Medulla oblongata (tissue), 1 donor: ENCODE measurements around the gene EIF4G3.
"Not testable (repeated sequence)": the region's sequence is repeated elsewhere in the genome, so short reads cannot be mapped to it uniquely, and the experiment has no call there.

Source experiments
- DNase-seq: peaks from one replicate; pipeline ENCODE4 v3.0.0-alpha.2; 2015; ENCODE audit errors: extremely low spot score

The EIF4G3 gene

DNA sequence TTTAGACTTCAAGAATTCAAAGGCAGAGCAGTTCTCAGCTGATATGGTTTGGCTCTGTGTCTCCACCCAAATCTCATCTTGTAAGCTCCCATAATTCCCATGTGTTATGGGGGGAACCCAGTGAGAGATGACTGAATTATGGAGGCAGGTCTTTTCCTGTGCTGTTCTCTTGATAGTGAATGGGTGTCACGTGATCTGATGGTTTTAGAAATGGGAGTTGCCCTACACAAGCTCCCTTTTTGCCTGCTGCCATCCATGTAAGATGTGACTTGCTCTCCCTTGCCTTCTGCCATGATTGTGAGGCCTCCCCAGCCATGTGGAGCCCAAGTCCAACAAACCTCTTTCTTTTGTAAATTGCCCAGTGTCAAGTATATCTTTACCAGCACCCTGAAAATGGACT is 146.5 kb downstream of the EIF4G3 start:
- DNase-seq, result no peak

DNA sequence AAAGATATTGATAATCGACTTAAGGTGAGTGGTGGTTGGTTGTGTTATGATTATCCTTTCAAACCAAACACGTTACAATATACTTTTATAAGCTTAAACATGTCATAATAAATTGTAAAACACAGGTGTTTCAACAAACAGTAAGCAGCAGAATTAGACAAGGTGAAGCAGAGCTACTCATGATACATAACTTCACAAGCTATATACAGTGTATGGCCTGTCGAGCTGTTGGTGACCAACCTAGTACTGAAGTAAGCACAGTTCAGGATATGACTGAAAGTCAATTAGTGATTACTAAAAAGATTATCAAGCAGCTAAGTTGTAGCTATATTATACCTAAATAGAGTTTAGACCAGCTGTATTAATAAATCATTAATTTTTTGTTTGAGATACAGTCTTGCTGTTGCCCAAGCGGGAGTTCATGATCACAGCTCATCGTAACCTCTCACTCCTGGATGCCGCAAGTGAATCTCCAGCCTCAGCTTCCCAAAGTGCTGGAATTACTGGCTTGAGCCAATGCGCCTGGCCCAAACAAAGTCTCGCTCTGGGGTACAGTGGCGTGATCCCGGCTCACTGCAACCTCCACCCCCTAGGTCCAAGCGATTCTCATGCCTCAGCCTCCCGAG is 148.1 kb downstream of the EIF4G3 start:
- DNase-seq, result no peak

DNA sequence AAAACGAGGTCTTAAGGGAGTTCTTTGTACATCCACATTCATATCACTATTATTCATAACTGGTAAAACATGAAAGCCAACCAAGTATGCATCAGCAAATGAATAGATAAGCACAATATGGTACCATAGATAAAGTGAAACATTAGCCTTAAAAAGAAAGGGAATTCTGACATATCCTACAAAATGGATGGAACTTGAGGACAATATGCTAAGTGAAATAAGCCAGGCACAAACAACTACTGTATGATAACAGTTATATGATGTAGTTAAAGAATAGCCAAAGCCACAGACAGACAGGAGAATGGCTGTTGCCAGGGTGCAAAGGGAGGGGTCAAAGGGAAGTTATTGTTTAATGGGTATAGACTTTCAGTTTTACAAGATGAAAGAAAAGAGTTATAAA is 148.9 kb downstream of the EIF4G3 start:
- no peak for DNase-seq

DNA sequence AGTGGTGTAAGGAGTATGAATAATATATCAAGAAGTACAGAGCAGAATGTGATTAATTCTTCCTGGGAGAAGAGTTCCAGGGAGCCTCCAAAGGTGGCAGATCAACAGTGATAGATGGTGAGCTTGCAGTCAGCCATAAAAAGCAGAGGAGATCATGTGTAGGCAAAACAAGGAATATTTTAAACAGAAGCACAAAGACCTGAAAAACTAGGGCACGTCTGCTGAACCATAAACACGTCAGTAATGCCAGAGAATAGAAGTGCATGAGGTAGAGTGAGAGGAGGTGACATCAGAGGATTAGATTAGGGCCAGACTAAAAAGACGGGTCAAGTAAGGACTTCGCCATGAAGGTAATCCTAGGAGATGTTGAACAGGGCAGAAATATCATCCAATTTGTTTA is 151.8 kb downstream of the EIF4G3 start:
- no peak for DNase-seq

DNA sequence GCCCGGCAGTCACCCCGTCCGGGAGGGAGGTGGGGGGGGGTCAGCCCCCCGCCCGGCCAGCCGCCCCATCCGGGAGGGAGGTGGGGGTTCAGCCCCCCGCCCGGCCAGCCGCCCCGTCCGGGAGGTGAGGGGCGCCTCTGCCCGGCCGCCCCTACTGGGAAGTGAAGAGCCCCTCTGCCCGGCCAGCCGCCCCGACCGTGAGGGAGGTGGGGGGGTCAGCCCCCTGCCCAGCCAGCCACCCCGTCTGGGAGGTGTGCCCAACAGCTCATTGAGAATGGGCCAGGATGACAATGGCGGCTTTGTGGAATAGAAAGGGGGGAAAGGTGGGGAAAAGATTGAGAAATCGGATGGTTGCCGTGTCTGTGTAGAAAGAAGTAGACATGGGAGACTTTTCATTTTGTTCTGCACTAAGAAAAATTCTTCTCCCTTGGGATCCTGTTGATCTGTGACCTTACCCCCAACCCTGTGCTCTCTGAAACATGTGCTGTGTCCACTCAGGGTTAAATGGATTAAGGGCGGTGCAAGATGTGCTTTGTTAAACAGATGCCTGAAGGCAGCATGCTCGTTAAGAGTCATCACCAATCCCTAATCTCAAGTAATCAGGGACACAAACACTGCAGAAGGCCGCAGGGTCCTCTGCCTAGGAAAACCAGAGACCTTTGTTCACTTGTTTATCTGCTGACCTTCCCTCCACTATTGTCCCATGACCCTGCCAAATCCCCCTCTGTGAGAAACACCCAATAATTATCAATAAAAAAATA is 152.4 kb downstream of the EIF4G3 start:
- not testable (repeated sequence) for DNase-seq

DNA sequence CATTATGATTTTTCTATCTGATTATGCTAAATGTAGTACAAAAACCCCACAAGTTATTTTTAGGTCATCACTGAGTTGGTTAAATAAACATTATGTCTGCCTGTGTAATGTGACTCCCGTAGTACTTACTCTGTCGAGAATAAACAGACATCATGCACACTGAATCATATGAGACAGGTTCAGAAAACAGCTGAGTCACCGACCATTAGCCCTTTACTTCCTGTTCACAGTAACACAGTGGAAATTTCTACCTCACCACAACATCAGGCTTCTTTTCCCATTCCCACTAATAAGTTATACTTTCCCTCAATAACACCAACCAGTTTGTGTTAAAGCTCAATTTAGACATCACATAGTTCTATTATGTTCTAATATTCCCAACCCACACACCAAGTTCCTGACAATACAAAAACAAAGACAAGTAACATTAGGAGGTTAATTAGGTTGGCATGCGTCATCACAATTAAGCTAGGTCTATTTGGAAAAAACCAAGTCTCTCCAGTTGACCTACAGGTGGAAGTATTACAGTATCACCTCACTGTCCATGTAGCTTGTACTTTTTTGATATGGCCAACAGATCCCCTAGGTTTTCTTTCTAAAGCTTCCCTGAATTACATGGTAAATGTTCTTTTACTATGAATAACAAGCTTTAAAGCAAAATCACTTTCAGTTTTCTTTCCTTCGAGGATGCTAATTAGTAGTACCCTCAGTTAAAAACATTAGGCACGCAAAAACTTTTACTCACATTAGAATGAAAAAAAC is 154.2 kb downstream of the EIF4G3 start:
- peak; percentile 87 for DNase-seq

DNA sequence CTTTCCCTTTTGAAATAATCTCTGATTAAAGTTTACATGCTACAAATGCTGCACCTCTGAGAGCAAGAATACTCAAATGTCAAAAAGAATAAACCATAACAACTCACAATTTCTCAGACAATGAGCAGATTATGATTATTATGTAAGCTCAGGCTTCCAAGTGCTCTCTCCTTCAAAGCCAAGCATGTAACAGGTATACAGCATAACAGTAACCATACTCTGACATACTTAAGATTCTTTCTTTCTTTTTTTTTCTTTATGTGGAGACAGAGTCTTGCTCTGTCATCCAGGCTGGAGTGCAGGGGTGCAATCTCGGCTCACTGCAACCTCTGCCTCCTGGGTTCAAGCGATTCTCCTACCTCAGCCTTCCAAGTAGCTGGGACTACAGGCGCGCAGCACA is 155.4 kb downstream of the EIF4G3 start:
- no peak for DNase-seq

DNA sequence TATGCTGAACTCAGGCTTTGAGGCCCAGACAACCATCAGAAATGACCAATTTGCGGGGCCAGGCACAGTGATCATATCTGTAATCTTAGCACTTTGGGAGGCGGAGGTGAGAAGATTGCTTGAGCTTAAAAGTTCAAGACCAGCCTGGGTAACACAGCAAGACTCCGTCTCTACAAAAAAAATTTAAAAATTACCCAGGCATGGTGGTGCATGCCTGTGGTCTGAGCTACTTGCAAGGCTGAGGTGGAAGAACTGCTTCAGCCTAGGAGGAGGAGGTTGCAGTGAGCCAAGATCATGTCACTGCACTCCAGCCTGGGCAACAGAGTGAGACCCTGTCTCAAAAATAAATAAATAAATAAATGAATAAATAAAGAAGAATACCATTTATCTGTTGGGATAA is 156.5 kb downstream of the EIF4G3 start:
- DNase-seq, result no peak

DNA sequence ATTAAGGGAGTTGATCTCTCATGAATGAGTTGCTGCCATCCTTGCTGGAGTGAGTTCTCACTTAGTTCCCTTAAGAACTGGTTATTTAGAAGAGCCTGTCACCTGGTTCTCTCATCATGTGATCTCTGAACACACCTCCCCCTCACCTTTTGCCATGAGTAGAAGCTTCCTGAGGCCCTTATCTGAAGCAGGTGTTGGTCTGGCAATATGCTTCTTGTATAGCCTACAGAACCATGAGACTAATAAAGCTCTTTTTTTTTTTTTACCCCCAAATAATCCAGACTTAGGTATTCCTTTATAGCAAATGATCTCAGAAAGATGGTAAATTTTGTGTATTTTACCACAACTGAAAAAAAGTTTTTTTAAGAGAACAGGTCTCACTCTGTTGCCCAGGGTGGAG is 158.0 kb downstream of the EIF4G3 start:
- DNase-seq, result no peak

DNA sequence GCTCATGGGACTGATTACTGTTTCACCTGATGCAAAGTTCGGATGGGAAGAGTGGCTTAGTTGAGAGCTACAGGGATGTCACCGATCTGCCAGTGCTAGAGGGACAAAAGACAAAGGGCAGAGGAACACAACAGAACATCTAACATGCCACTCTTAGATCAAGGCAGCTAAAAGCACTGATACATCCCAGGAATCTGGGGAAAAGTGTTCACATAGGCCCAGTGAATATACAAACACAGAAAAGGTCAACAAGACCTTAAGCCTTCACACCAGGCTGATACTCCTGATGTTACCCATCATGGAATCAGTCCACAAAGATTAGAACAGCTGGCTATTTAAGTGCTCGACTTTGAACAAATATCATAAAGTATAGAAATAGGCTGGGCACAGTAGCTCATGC is 163.2 kb downstream of the EIF4G3 start:
- DNase-seq, result no peak

DNA sequence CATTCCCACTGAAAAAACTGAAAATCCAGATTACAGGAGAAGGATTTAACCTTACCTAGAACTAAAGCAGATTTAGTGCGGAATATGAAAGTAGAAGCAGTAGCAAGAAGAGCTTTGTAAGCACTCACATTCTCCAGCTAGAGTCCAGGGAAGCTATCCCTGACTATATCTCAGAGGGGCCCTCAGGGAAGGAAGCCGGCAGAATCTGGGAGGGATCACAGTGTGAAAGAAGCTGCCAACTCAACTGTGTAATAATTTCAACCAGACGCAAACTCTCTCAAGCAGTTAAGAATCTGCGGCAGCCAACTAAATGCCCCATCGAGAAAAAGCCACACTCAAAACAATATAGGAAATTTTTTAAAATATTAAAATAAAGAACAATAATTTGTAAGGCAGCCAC is 163.8 kb downstream of the EIF4G3 start:
- no peak for DNase-seq

DNA sequence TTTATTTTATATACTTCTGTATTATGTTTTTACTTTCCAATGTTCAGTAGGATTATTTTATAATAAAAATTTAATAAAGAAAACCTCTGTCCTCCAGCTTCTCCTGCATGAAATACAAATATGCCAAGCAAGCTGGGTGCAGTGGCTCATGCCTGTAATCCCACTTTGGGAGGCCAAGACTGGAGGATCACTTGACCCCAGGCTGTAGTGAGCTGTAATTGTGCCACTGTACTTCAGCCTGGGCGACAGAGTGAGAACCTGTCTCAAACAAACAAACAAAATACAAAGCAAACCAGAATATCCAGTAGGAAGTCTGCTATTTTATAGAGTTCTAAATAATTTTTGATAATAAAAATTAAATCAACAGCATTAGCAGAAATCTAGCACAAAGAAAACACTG is 168.8 kb downstream of the EIF4G3 start:
- DNase-seq, result no peak

DNA sequence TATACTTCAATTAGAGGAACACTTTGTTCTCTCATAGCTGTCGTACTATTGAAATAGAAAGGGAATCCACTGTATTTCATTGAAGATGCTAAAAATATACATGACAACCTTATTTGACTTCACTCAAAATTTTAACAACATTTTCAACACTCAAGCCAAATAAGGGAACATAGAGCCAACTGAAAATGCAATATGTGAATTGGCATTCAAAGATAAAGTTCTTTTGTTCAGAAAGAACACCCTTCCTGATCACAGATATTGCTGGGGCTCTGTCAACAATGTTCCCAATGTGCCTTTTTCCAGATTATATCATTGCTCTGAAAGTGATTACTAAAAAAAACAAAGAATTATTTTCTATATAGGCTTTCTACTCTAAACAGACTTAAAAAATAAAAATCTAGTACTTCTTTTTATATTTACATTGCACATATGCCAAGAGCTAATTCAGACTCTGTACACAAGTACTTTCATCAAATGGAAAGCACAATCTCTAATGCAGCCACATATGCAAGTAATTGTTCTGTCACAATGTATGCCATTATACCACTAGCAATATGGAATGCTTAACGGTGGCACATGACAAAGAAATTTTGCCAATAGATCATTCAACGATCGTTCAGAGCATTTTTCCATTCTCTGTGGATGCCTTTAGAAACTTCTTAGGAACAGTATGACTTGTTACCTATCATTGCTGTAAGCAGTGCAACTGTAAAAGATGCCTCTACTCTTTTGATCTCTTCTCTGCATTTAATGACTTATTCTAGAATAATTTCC is 171.0 kb downstream of the EIF4G3 start:
- no peak for DNase-seq

DNA sequence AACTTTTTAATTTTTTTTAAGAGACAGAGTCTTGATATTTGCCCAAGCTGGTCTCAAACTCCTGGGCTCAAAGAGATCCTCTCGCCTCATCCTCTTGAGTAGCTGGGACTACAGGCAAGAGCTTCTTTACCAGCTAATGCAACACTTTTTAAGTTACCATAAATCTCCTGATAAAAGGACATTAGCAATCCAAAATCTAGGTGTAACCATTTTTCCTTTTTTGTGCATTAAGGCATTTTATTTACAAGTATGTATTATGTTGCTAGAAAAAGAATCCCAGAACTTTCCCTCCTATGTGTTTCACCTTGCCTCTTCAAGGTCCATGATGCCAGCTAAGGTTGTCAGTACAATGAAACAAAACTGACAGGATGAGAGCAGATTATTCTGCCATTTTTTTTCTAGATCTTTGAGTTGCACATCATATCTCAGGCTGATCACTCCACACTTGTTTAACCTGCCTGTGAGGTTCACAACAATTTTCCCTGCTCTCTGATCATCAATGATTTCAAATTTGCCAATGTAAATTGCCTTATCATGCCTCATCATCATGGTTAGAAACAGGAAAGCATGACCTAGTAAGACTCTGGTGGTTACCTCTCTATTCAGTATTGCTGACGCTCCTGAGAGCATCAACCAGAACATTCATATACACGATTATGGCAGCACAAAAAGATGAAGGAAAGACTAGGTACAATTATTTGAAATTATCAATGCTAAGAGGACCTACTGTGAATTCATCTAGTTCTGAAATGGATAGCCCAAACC is 173.2 kb downstream of the EIF4G3 start:
- DNase-seq, result no peak

DNA sequence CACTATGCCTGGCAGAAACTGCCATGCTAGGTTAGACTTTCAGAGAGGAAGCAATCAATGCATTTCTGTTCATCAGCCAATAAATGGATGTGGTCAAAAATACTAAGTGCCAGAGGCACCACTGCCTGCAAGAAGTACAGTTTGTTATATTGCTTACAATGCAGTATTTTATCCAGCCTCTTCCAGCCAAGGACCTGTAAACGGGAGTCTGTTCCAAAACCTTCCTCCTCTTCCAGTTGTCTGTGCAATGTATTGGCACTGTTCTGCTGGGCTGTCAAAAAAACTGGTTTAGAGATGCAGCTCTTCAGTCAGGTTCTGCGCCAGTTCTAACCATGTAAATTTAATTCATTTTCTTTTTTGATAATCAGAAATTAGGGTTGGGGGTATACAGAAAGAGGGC is 175.7 kb downstream of the EIF4G3 start:
- DNase-seq, result no peak

DNA sequence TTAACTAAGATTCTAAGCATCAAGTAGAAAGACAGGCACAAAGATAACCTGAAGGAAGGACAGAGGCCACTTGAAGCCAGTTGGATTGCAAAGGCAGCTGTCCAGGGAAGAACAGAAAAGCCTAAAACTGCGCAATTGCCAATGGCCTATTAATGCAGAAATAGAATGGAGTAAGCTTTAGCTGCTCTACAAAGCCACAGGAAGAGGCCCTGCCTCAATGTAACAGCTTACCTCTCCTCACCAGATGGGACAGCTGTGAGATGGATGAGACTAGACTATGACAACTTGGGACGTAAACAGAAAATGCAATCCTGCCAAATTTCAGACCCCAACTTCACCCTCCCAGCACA is 176.5 kb downstream of the EIF4G3 start:
- DNase-seq, result no peak

DNA sequence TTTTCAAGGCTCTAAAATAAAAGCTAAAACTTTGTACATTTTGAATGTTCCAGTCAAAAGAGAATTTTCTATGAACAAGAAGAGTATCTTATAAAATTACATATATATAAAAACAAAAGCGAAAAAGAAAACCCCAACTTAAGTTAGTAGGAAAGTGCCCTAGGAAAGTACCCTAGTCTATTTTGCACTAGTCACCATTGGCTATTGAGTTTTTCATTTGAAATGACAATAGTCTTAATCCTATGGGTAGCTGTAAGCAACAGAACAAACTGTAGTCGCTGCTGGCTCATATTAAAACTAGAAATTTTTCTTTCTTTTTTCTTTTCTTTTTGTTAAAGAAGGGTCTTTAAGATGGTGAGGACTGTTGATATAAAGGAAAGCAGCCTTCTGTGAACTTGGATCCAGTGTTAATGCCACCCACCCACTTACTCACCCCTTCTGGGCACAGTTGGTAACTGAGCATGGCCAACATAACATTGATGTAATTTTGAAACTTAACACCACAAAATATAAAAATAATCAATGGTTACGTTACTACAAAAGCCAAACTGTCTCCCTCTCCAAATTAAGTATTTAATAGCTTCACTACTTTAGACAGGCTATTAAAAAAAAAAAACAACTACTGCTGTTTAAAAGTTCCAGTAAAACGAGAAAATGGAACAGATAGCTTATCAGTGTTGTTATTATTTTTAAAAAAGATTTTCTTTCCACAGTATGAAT is 177.0 kb downstream of the EIF4G3 start:
- DNase-seq, result no peak

DNA sequence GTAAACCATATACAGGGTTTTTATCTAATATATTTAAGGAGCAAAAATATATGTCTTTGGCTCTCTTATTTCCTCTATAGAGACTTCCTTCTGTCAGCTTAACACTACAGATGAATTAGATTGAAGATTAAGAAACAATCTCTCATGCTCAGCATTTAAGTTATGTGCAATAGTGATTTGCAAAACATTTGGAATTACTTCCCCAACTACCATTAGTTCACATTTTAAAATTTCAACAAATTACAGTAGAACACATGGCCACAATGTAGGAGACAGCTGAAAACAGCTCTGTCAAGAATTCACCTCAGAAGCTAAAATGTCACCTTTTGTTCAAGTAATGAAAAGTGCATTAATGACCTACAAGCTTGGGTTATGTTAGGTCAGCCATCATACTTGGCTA is 177.9 kb downstream of the EIF4G3 start:
- no peak for DNase-seq

DNA sequence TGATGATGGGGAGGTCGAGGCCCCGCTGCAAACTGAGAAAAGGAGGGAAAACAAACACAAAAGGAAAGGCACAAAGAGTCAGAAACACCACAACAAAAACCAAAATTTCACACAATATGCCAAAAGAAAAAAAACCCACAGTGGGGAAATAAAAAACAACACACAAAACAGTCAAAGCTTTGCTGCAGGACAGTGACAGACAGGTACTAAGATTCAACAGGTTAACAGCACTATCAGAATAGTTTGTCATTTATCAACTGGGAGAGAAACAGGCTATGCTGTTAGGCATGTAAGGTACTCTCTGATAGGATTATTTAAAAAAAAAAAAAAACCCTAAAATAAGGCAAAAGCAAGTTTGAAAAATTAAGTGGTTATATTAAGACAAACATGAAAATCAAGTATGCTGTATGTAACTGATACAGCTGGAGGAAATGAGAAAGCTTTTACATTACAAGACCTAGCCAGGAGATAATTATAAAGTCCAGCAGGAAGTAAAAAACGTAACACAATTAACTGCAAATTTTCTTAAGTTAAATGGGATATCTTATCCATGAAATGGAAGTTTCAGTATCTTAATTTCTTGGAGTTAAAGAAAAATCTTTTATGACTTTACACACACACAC is 179.0 kb downstream of the EIF4G3 start:
- no peak for DNase-seq

DNA sequence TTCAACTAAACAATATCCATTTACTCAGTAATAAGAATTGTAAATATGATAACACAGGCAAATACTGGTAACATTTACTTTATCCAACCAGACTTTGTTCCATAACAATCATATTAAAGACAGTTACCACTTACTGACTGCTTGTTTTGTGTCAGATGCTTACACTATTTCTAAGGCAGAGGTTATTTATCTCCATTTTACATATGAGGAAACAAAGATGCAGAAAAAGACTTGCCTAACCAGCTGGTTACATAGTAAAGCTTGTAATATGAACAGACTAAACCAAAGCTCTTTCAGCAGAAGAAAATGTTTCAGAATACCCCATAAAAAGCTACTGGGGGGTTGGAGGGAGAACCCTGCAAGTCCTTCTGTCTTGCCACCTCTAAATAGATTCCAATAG is 180.1 kb downstream of the EIF4G3 start:
- no peak for DNase-seq
